ENCODE results near the gene C2CD4C. TPM values are rescaled to one million over a fixed set of nuclear protein-coding genes. Genes with fewer than 3 reads are reported as not detected.

The C2CD4C gene
- total RNA-seq, 1 donor = not detected

GRCh38 chr19:370641-371330, 38.2 kb downstream of the C2CD4C start:
- H4K20me1 ChIP-seq (ENCODE audit: insufficient read depth, low read length) = no peaks in the 10 kb centered on the region
- H3K36me3 ChIP-seq (ENCODE audit: insufficient read depth, low read length) = no peaks in the 10 kb centered on the region
- peaks cover 59% of the 10 kb centered on the region for H3K27me3 ChIP-seq (ENCODE audit: insufficient read depth, low read length)
- TF ChIP-seq CTCF (IDR thresholded peaks at IDR 0.05; ENCODE audit: extremely low read depth, low read depth, low read length) = no peak
- no peak overlapping the region for H3K4me3 ChIP-seq (ENCODE audit: insufficient read depth, low read length)
- no peak overlapping the region for H2AFZ ChIP-seq (ENCODE audit: low read length)
- H3K9me3 ChIP-seq (ENCODE audit: low read depth, low read length) = no peaks in the 10 kb centered on the region
- H3K4me1 ChIP-seq (ENCODE audit: insufficient read depth, low read length) = no peaks in the 10 kb centered on the region
- H3K4me2 ChIP-seq (ENCODE audit: insufficient read depth, low read length) = no peak overlapping the region
- no peaks in the 10 kb centered on the region for H3K79me2 ChIP-seq (ENCODE audit: insufficient read depth, low read length)
- peak; percentile 39 for DNase-seq (ENCODE audit: insufficient read length, low spot score, missing footprints)
- no peak overlapping the region for H3K27ac ChIP-seq (ENCODE audit: low read depth, low read length)

- TF ChIP-seq CTCF (IDR thresholded peaks at IDR 0.05; ENCODE audit: extremely low read depth, low read depth, low read length) = no peak
- Histone ChIP-seq H3K4me2 (ENCODE audit: insufficient read depth, low read length) (no peak overlapping the region), H4K20me1 (ENCODE audit: insufficient read depth, low read length) (no peaks in the 10 kb centered on the region), H3K79me2 (ENCODE audit: insufficient read depth, low read length) (no peaks in the 10 kb centered on the region), H3K4me1 (ENCODE audit: insufficient read depth, low read length) (no peaks in the 10 kb centered on the region), H3K27ac (ENCODE audit: low read depth, low read length) (no peak overlapping the region), H3K36me3 (ENCODE audit: insufficient read depth, low read length) (no peaks in the 10 kb centered on the region), H3K4me3 (ENCODE audit: insufficient read depth, low read length) (no peak overlapping the region), H3K9me3 (ENCODE audit: low read depth, low read length) (no peaks in the 10 kb centered on the region), H2AFZ (ENCODE audit: low read length) (no peak overlapping the region), H3K27me3 (ENCODE audit: insufficient read depth, low read length) (peaks cover 54% of the 10 kb centered on the region)
- peak; percentile 13 for DNase-seq (ENCODE audit: insufficient read length, low spot score, missing footprints)
Measured at GRCh38 chr19:369876-370275, 39.1 kb downstream of the C2CD4C start.

- Histone ChIP-seq H3K4me1 (ENCODE audit: insufficient read depth, low read length) (no peaks in the 10 kb centered on the region), H3K4me2 (ENCODE audit: insufficient read depth, low read length) (no peak overlapping the region), H3K36me3 (ENCODE audit: insufficient read depth, low read length) (no peaks in the 10 kb centered on the region), H4K20me1 (ENCODE audit: insufficient read depth, low read length) (no peaks in the 10 kb centered on the region), H3K4me3 (ENCODE audit: insufficient read depth, low read length) (no peak overlapping the region), H3K9me3 (ENCODE audit: low read depth, low read length) (no peaks in the 10 kb centered on the region), H2AFZ (ENCODE audit: low read length) (no peak overlapping the region), H3K27me3 (ENCODE audit: insufficient read depth, low read length) (peaks cover 47% of the 10 kb centered on the region), H3K79me2 (ENCODE audit: insufficient read depth, low read length) (no peaks in the 10 kb centered on the region), H3K27ac (ENCODE audit: low read depth, low read length) (no peak overlapping the region)
- DNase-seq (ENCODE audit: insufficient read length, low spot score, missing footprints) = peak; percentile 52
- TF ChIP-seq CTCF (IDR thresholded peaks at IDR 0.05; ENCODE audit: extremely low read depth, low read depth, low read length) = no peak
Measured at GRCh38 chr19:369256-369655, 39.7 kb downstream of the C2CD4C start.

GRCh38 chr19:368630-369024, 40.3 kb downstream of the C2CD4C start:
- peak; percentile 43 for DNase-seq (ENCODE audit: insufficient read length, low spot score, missing footprints)
- no peaks in the 10 kb centered on the region for H3K36me3 ChIP-seq (ENCODE audit: insufficient read depth, low read length)

More at GRCh38 chr19:368630-369024, 40.3 kb downstream of the C2CD4C start:
- peaks cover 44% of the 10 kb centered on the region for H3K27me3 ChIP-seq (ENCODE audit: insufficient read depth, low read length)
- no peak overlapping the region for H3K4me3 ChIP-seq (ENCODE audit: insufficient read depth, low read length)
- H3K4me2 ChIP-seq (ENCODE audit: insufficient read depth, low read length) = no peak overlapping the region
- H3K4me1 ChIP-seq (ENCODE audit: insufficient read depth, low read length) = no peaks in the 10 kb centered on the region
- no peak overlapping the region for H3K27ac ChIP-seq (ENCODE audit: low read depth, low read length)
- H3K9me3 ChIP-seq (ENCODE audit: low read depth, low read length) = no peaks in the 10 kb centered on the region
- no peaks in the 10 kb centered on the region for H3K79me2 ChIP-seq (ENCODE audit: insufficient read depth, low read length)
- TF ChIP-seq CTCF (IDR thresholded peaks at IDR 0.05; ENCODE audit: extremely low read depth, low read depth, low read length) = no peak
- H2AFZ ChIP-seq (ENCODE audit: low read length) = no peak overlapping the region
- no peaks in the 10 kb centered on the region for H4K20me1 ChIP-seq (ENCODE audit: insufficient read depth, low read length)
